Measurements from ENCODE around the gene TBC1D22A.

- TF ChIP-seq EP300 (IDR thresholded peaks at IDR 0.05) (no peak), CTCF (IDR thresholded peaks at IDR 0.05) (no peak), POLR2A (IDR thresholded peaks at IDR 0.05) (no peak)
Measured at GRCh38 chr22:46809153-46809885, 46.9 kb downstream of the TBC1D22A start.

Data from ovary (tissue), 3 donors.